ENCODE measurements around the gene HBG1.
"Not testable (repeated sequence)": the region's sequence is repeated elsewhere in the genome, so short reads cannot be mapped to it uniquely, and the experiment has no call there.

Gene HBG1

GRCh38 chr11:5249807-5250396 lies at the start of gene HBG1:
TSS of gene HBG1 (minus strand) at chr11:5249857. CDS start at chr11:5249804, 53 bp downstream.
- FAIRE-seq = not testable (repeated sequence)

GRCh38 chr11:5298451-5298850 lies 48.8 kb upstream of the HBG1 start:
- FAIRE-seq = no peak

GRCh38 chr11:5297721-5298323 lies 48.2 kb upstream of the HBG1 start:
- no peak for FAIRE-seq

GRCh38 chr11:5294342-5294995 lies 44.8 kb upstream of the HBG1 start:
- FAIRE-seq = not testable (repeated sequence)

GRCh38 chr11:5293028-5293427 lies 43.4 kb upstream of the HBG1 start:
- FAIRE-seq = no peak

- FAIRE-seq = no peak
Measured at GRCh38 chr11:5291207-5291838, 41.7 kb upstream of the HBG1 start.

- no peak for FAIRE-seq
Measured at GRCh38 chr11:5290106-5290505, 40.4 kb upstream of the HBG1 start.

- no peak for FAIRE-seq
Measured at GRCh38 chr11:5289696-5290095, 40.0 kb upstream of the HBG1 start.

GRCh38 chr11:5288906-5289550 lies 39.4 kb upstream of the HBG1 start:
- no peak for FAIRE-seq

GRCh38 chr11:5288108-5288905 lies 38.6 kb upstream of the HBG1 start:
- no peak for FAIRE-seq

- no peak for FAIRE-seq
Measured at GRCh38 chr11:5286901-5287300, 37.2 kb upstream of the HBG1 start.

GRCh38 chr11:5286351-5286750 lies 36.7 kb upstream of the HBG1 start:
- no peak for FAIRE-seq

GRCh38 chr11:5285703-5286340 lies 36.2 kb upstream of the HBG1 start:
- no peak for FAIRE-seq

- no peak for FAIRE-seq
Measured at GRCh38 chr11:5284637-5285036, 35.0 kb upstream of the HBG1 start.

GRCh38 chr11:5283882-5284281 lies 34.2 kb upstream of the HBG1 start:
- FAIRE-seq = no peak

- no peak for FAIRE-seq
Measured at GRCh38 chr11:5283086-5283485, 33.4 kb upstream of the HBG1 start.

- no peak for FAIRE-seq
Measured at GRCh38 chr11:5282628-5283027, 33.0 kb upstream of the HBG1 start.

- FAIRE-seq = no peak
Measured at GRCh38 chr11:5281596-5281995, 31.9 kb upstream of the HBG1 start.

GRCh38 chr11:5280582-5281102 lies 31.0 kb upstream of the HBG1 start:
- FAIRE-seq = no peak

- FAIRE-seq = no peak
Measured at GRCh38 chr11:5279471-5280090, 29.9 kb upstream of the HBG1 start.

GRCh38 chr11:5277807-5278382 lies 28.2 kb upstream of the HBG1 start:
- no peak for FAIRE-seq
